Liver (tissue), 9 donors: ENCODE results near the gene DKKL1. TPM values are rescaled to one million over a fixed set of nuclear protein-coding genes. Genes with fewer than 3 reads are reported as not detected.

Experiments
- DNase-seq: peaks from one replicate; pipeline ENCODE4 v3.0.0-alpha.2; 2017; ENCODE audit warnings: low spot score
- H3K27ac ChIP-seq, 2 donors: one replicate each; pipeline ENCODE4 v1.7.0; 2013; ENCODE audit warnings: inconsistent platforms in 2 of 2, low read length in 2 of 2, control low read depth in 1 of 2, low read depth in 1 of 2, mild to moderate bottlenecking in 1 of 2
- H3K27me3 ChIP-seq, 4 donors: one replicate each; pipeline versions ENCODE4 v1.6.1 to v1.7.0; 2013; ENCODE audit warnings: low read length in 3 of 4, inconsistent platforms in 1 of 4, mild to moderate bottlenecking in 1 of 4, moderate library complexity in 1 of 4; ENCODE audit not compliant: control insufficient read depth in 4 of 4, insufficient read depth in 4 of 4
- H3K36me3 ChIP-seq, 4 donors: one replicate each; pipeline versions ENCODE4 v1.6.1 to v1.7.0; 2013; ENCODE audit warnings: low read length in 3 of 4, mild to moderate bottlenecking in 3 of 4, low read depth in 1 of 4, moderate library complexity in 1 of 4; ENCODE audit not compliant: control insufficient read depth in 4 of 4, insufficient read depth in 3 of 4
- H3K4me1 ChIP-seq, 4 donors: one replicate each; pipeline versions ENCODE4 v1.6.1 to v1.7.0; 2013; ENCODE audit warnings: low read length in 3 of 4, mild to moderate bottlenecking in 3 of 4, moderate library complexity in 1 of 4; ENCODE audit not compliant: control insufficient read depth in 4 of 4, insufficient read depth in 4 of 4
- H3K4me3 ChIP-seq, 3 donors: one replicate each; pipeline versions ENCODE4 v1.6.1 to v1.7.0; 2013; ENCODE audit warnings: low read length in 3 of 3, control low read depth in 1 of 3, low read depth in 1 of 3, mild to moderate bottlenecking in 1 of 3
- H3K9ac ChIP-seq, 2 donors: one replicate each; pipeline ENCODE4 v1.7.0; 2013; ENCODE audit warnings: low read length in 2 of 2, mild to moderate bottlenecking in 2 of 2, moderate library complexity in 2 of 2, control low read depth in 1 of 2, low read depth in 1 of 2
- H3K9me3 ChIP-seq, 4 donors: one replicate each; pipeline versions ENCODE4 v1.6.1 to v1.7.0; 2013; ENCODE audit warnings: low read length in 3 of 4; ENCODE audit not compliant: control insufficient read depth in 4 of 4
- CTCF ChIP-seq: fragments of 150-350 bp; IDR thresholded peaks from 2 replicates; pipeline ENCODE4 v1.5.1; 2017; ENCODE audit warnings: improper control_type of control experiment, low read depth, low read length; ENCODE audit not compliant: missing input control
- FOXA1 ChIP-seq: IDR thresholded peaks from 2 replicates; pipeline ENCODE4 v1.6.1; 2016; ENCODE audit warnings: antibody characterized with exemption
- FOXA2 ChIP-seq: IDR thresholded peaks from 2 replicates; pipeline ENCODE4 v1.6.1; 2016; ENCODE audit warnings: antibody characterized with exemption
- GABPA ChIP-seq, 2 donors: IDR thresholded peaks in 1 of 2; conservative IDR thresholded peaks in 1 of 2; 2 replicates each; pipeline ENCODE4 v1.6.1; 2016; ENCODE audit warnings: antibody characterized with exemption in 2 of 2, mild to moderate bottlenecking in 1 of 2, moderate library complexity in 1 of 2
- HNF4G ChIP-seq: IDR thresholded peaks from 2 replicates; pipeline ENCODE4 v1.6.1; 2016; ENCODE audit warnings: antibody characterized with exemption
- JUND ChIP-seq, 2 donors: IDR thresholded peaks; 2 replicates each; pipeline ENCODE4 v1.6.1; 2016; ENCODE audit warnings: antibody characterized with exemption in 2 of 2
- MAX ChIP-seq: IDR thresholded peaks from 2 replicates; pipeline ENCODE4 v1.6.1; 2016; ENCODE audit warnings: antibody characterized with exemption
- RAD21 ChIP-seq, 2 donors: IDR thresholded peaks; 2 replicates each; pipeline ENCODE4 v1.6.1; 2016; ENCODE audit warnings: antibody characterized with exemption in 2 of 2, mild to moderate bottlenecking in 2 of 2
- REST ChIP-seq: IDR thresholded peaks from 2 replicates; pipeline ENCODE4 v1.6.1; 2016; ENCODE audit warnings: antibody characterized with exemption, mild to moderate bottlenecking
- SP1 ChIP-seq: IDR thresholded peaks from 2 replicates; pipeline ENCODE4 v1.6.1; 2018; ENCODE audit warnings: antibody characterized with exemption, mild to moderate bottlenecking
- ZBTB33 ChIP-seq: IDR thresholded peaks from 2 replicates; pipeline ENCODE4 v1.6.1; 2016; ENCODE audit warnings: antibody characterized with exemption
- WGBS: extraction: QIAGEN DNeasy Blood & Tissue Kit; methylation state at CpG from one replicate; pipeline ENCODE4 v1.1.7; 2013; 5-methylcytosine and 5-hydroxymethylcytosine counted together
- polyA plus RNA-seq, 2 donors: library from polyadenylated mRNA; stranded (reverse) in 1 of 2; unstranded in 1 of 2; fragments of 200-250 nt in 1 of 2; fragments of >200 nt in 1 of 2; fragmentation: Nextera tagmentation in 1 of 2; extraction: Ambion mirVana in 1 of 2; gene quantifications; one replicate each; pipeline versions ENCODE4 v1.2.1 to v1.2.3, GENCODE V29; 2013 to 2015
- total RNA-seq, 2 donors: library from RNA; depleted of rRNA; stranded (reverse); fragments of >200 nt; gene quantifications; one replicate each; pipeline ENCODE4 v1.2.3, GENCODE V29; 2014
- donor health status: healthy.
- donor health status: healthy.
- donor health status: healthy.
- donor health status: healthy.
- donor health status: healthy.

DKKL1 gene
- total and polyA plus RNA-seq, 4 donors = 0.14 to 0.16 TPM; not detected in 2

- Histone ChIP-seq H3K9me3 (no peaks in the 10 kb centered on the region), H3K27ac (no peak overlapping the region), H3K4me1 (peaks cover 2 to 24% (median 11%) of the 10 kb centered on the region in 4 donors), H3K4me3 (no peak overlapping the region), H3K27me3 (no peaks in the 10 kb centered on the region), H3K9ac (no peak overlapping the region), H3K36me3 (peaks cover 0 to 3% (median 1%) of the 10 kb centered on the region in 4 donors)
- WGBS = 64% methylated on average over 34 of the region's 34 CpGs
- DNase-seq = no peak
- no peak for TF ChIP-seq JUND (IDR thresholded peaks at IDR 0.05)
Observed at GRCh38 chr19:49338023-49338677, 25.5 kb upstream of the DKKL1 start.

GRCh38 chr19:49338691-49339300, 24.9 kb upstream of the DKKL1 start:
- 27% methylated on average over 30 of the region's 30 CpGs for WGBS
- H3K9me3 ChIP-seq = no peaks in the 10 kb centered on the region
- H3K4me3 ChIP-seq = peak overlapping the region in 2 of 3 donors; percentile 41 to 59
- peak overlapping the region; percentile 88 to 95 for H3K27ac ChIP-seq
- peak; percentile 72 for DNase-seq
- peaks cover 2 to 24% (median 11%) of the 10 kb centered on the region in 4 donors for H3K4me1 ChIP-seq
- peak overlapping the region in 1 of 2 donors; percentile 17 for H3K9ac ChIP-seq
- TF ChIP-seq RAD21 (IDR thresholded peaks at IDR 0.05) (peak in 1 of 2 donors; percentile 17), REST (no peak), GABPA (IDR thresholded peaks at IDR 0.05 in 1 of 2, conservative IDR thresholded peaks at IDR 0.05 in 1 of 2) (no peak), MAX (no peak), CTCF (no peak)
- no peaks in the 10 kb centered on the region for H3K27me3 ChIP-seq
- H3K36me3 ChIP-seq = peaks cover 0 to 4% (median 1%) of the 10 kb centered on the region in 4 donors

- no peaks in the 10 kb centered on the region for H3K27me3 ChIP-seq
- H3K36me3 ChIP-seq = peaks cover 0 to 4% (median 1%) of the 10 kb centered on the region in 4 donors
- peak; percentile 66 for DNase-seq
- peak overlapping the region in 1 of 2 donors; percentile 51 for H3K9ac ChIP-seq
- H3K9me3 ChIP-seq = no peaks in the 10 kb centered on the region
- peak overlapping the region; percentile 88 to 95 for H3K27ac ChIP-seq
- H3K4me1 ChIP-seq = peaks cover 2 to 24% (median 11%) of the 10 kb centered on the region in 4 donors
- peak overlapping the region; percentile 47 to 61 (median 53) for H3K4me3 ChIP-seq
- WGBS = 15% methylated on average over 47 of the region's 47 CpGs
- TF ChIP-seq ZBTB33 = no peak
- peak; percentile 78 for TF ChIP-seq SP1
- peak in 1 of 2 donors; percentile 73 for TF ChIP-seq GABPA (IDR thresholded peaks at IDR 0.05 in 1 of 2, conservative IDR thresholded peaks at IDR 0.05 in 1 of 2)
- no peak for TF ChIP-seq FOXA1
- peak; percentile 66 for TF ChIP-seq MAX
- no peak for TF ChIP-seq HNF4G
- TF ChIP-seq RAD21 (IDR thresholded peaks at IDR 0.05) = no peak
- TF ChIP-seq REST = peak; percentile 72
- no peak for TF ChIP-seq FOXA2
Observed at GRCh38 chr19:49339301-49340068, 24.2 kb upstream of the DKKL1 start.
